Uterus (tissue), 2 donors: Measurements from ENCODE around the gene TSC22D2.
"Not testable (repeated sequence)": the region's sequence is repeated elsewhere in the genome, so short reads cannot be mapped to it uniquely, and the experiment has no call there.

ENCODE experiments used
- POLR2A ChIP-seq, 2 donors: fragments of 450-650 bp; IDR thresholded peaks; one replicate each; pipeline ENCODE4 v1.6.1; 2016; ENCODE audit warnings: antibody characterized with exemption in 2 of 2, mild to moderate bottlenecking in 1 of 2, moderate library complexity in 1 of 2
- TF ChIP-seq, protein P1 (sequence below), 4 experiments: fragments of 200-600 bp in 2 of 4; fragments of 450-650 bp in 2 of 4; sonication (generic) in 2 of 4; IDR thresholded peaks; one replicate each; pipeline ENCODE4 v1.5.1; 2016 to 2019; ENCODE audit warnings: antibody characterized with exemption in 4 of 4, mild to moderate bottlenecking in 2 of 4, moderate library complexity in 1 of 4

DNA sequence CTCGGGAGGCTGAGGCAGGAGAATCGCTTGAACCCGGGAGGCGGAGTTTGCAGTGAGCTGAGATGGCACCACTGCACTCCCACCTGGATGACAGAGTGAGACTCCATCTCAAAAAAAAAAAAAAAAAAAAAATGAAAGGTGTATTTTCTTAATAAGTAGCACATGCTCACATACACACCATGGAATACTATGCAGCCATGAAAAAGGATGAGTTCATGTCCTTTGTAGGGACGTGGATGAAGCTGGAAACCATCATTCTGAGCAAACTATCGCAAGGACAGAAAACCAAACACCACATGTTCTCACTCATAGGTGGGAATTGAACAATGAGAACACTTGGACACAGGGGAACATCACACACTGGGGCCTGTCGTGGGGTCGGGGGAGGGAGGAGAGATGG lies 65.1 kb downstream of the TSC22D2 start:
- TF ChIP-seq, protein P1, sequence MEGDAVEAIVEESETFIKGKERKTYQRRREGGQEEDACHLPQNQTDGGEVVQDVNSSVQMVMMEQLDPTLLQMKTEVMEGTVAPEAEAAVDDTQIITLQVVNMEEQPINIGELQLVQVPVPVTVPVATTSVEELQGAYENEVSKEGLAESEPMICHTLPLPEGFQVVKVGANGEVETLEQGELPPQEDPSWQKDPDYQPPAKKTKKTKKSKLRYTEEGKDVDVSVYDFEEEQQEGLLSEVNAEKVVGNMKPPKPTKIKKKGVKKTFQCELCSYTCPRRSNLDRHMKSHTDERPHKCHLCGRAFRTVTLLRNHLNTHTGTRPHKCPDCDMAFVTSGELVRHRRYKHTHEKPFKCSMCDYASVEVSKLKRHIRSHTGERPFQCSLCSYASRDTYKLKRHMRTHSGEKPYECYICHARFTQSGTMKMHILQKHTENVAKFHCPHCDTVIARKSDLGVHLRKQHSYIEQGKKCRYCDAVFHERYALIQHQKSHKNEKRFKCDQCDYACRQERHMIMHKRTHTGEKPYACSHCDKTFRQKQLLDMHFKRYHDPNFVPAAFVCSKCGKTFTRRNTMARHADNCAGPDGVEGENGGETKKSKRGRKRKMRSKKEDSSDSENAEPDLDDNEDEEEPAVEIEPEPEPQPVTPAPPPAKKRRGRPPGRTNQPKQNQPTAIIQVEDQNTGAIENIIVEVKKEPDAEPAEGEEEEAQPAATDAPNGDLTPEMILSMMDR (IDR thresholded peaks at IDR 0.05): not testable (repeated sequence)
- not testable (repeated sequence) for TF ChIP-seq POLR2A (IDR thresholded peaks at IDR 0.05)
